CD4-positive, alpha-beta T cell treated with Interleukin-10 for 1 hour (primary cell): ENCODE measurements around the gene RHOH.
"Not testable (repeated sequence)": the region's sequence is repeated elsewhere in the genome, so short reads cannot be mapped to it uniquely, and the experiment has no call there.

Experiments
- DNase-seq: peaks from one replicate; pipeline ENCODE4 v3.0.0-alpha.2; 2020

Gene RHOH

DNA sequence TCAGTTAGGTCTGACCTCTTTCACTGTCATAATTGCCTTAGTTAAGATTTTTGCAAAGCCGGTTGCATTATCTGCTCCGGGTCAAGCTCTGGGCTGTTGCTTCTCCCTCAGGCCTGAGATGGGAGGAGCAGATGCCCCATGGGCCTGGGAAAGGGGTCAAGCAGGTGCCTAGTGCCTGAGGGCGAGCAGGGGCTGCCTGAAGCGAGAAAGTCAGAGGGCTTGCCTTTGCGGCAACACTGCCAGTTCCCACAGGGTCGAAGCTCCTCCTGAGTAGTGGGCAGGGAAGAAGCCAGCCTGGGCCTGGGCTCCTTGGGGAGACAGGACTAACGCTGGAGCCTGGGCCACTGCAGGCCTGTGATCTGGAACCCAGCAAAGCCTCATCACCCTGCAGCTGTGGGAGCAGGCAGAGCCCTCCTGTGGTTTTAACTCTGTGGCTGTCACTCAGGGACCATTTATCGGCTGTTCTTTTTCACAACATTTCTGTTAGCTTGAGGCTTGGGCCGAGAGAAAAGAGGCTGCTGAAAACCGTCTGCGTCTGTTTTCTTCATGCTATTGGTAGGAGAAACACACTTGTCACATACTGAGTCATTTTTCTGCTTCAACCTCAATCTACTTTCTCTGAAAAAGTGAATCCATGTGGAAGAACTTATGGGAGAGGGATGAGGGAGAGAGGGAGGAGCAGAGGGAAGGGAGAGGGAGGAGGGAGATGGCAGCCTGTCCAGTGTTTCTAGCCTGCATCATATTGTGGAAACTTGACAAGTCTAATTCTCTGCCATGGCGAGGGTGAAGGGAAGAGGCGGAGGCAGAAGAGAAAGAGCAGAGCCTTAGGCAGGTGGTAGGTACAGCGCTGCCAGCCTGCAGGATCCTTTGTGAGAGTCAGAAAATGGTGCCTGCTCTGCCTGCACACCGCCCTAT lies 68.4 kb downstream of the RHOH start:
- peak; percentile 74 for DNase-seq

DNA sequence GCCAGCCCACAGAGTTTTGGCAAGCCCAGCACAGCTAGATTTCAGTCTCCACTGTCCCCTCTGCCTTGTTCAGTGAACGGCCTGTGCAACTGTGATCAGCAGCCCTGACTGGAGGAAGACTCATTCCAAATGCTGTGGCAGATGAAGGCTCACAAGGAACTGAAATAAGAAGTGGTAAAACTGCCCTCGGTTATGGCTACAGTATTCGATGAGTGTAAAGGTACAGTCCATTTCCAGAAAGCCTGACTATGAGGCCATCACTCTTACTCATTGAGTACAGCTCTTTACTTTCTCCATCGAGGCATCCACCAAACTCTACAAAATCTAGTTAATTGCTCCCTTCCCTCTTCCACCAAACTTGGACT lies 69.1 kb downstream of the RHOH start:
- DNase-seq = no peak

DNA sequence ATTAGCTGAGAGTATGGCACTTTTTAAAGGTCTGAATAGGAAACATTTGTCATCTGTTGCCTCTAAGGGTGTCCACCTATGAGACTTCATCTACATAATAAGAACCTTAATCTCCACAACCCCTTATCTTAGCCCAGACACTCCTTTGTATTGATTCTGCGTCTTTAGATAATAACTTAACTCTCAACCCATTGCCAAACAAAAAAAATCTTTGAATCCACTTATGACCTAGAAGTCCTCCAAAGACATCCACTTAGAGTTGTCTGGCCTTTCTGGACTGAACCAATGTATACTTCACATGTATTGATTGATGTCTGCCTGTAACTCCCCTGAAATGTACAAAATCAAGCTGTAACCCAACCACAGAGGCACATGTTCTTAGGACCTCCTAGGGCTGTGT lies 72.3 kb downstream of the RHOH start:
- DNase-seq = no peak

DNA sequence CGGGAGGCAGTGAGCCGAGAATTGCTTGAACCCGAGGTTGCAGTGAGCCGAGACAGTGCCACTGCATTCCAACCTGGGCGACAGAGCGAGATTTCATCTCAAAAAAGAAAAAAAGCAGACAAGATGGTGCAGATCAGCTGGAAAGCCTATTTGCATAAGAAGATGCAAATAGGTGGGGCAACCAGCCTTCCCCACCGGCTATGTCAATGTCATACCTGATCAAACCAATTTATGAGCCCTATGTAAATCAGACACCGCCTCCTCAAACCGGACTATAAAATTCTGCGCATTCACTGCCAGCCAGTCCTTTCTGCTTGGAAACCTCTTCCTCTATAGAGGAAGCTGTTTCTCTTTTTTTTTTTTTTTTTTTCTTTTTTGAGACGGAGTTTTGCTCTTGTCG lies 73.8 kb downstream of the RHOH start:
- DNase-seq = no peak

DNA sequence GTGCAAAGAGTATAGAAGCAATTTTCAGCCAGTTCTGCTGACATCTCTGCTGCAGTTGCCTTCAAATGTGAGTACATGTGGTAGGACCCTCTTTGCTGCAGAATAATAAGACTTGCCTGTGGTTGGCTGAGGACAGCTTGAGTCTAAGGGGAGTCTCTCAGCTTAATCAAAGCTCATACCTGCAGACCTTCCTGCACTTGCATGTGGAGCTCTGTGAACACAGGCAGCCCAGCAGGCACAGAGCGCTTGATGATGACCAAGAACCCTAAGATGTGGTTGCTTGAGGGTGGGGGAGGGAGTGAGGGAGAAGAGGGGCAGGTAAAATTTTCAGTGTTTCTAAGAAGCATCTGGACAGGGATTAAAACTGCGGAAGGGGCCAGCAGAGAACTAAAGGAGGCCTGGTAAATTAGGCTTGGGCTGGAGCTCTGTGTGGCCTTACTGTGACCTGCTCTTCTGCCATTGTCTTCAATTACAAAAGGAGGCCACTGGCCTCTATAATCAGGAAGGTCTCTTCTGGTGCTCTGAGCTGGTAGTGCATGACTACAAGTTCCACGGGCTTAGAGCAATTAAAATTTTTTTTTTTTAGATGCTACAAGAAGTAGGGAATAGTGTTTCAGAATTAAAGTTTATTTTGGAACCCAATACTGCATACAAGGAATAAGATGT lies 78.4 kb downstream of the RHOH start:
- no peak for DNase-seq

DNA sequence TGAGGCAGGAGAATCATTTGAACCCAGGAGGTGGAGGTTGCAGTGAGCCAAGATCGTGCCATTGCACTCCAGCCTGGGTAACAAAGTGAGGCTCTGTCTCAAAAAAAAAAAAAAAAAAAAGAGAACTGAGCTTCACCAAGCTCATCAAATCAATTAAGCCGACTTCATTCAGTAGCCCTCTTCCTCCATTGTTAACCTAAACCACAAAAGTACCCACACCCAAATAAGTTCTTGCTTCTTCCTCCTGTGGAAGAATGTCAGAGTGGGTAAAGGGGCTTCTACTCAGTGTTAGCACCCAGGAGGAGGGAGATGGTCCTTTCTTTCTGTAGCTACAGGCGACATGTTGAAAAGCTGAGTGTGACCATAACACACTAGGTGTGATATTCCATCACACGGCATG lies 79.7 kb downstream of the RHOH start:
- DNase-seq = no peak

DNA sequence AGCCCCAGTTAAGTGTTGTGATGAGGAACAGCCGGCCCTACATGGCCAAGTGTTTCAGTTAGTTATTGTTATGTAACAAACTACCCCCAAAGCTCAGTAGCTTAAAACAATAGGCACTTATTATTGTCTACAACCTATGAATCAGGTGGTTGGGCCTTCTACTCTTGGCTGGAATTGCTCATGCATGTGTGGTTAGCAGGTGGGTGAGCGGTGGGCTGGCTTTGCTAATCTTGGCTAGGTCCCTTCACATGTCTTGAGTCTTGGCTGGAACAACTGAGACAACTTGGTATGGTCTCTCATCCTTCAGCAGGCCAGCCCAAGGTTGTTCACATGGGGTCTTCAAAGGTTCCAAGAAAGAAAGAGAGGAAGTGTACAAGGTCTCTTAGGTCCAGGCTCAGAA lies 83.8 kb downstream of the RHOH start:
- DNase-seq = no peak

DNA sequence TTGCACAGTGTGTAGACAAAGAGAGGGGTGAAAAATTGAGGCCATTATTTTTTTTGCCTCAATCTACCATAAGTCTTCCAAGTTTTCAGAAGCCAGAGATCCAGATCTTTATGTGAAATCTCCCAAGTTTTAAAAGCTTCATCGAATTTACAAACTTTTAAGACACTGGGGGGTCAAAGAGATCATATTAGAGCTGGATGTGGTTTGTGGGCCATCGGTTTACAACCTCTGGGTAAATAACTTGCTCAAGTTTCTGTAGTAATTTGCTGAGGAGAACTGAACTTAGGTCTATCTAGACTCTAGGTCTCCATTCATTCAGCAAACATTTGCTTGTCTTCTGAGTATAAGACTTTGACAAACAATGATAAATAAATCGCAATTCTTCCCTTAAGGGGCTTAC lies 84.3 kb downstream of the RHOH start:
- DNase-seq = no peak

DNA sequence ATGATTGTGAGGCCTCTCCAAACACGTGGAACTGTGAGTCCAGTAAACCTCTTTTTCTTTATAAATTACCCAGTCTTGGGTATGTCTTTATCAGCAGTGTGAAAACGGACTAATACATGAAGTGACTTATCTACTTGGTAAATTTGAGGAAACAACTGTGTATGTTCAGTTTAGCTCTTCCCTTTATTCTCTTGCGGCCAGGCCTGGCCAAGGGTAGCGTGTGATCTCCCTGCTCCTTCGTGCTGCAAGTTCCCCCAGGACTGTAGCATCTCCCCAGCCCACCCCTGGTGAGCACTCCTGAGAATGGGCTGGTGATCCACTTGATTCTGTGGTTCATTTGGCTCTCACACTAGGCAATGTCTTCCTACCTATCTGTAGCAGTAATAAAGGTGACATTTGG lies 85.1 kb downstream of the RHOH start:
- DNase-seq = no peak

DNA sequence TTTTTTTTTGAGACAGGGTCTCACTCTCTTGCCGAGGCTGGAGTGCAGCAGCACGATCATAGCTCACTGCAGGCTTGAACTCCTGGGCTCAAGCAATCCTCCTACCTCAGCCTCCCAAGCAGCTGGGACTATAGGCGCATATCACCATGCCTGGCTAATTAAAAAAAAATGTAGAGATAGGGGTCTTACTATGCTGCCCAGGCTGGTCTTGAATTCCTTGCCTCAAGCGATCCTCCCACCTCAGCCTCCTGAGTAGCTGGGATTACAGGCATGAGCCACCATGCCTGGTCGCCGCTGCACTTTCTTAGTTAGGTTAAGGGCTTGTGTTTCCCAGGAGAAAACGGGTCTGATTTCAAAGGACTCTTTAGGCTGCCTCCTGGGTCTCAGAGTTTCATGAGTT lies 86.0 kb downstream of the RHOH start:
- DNase-seq = not testable (repeated sequence)

DNA sequence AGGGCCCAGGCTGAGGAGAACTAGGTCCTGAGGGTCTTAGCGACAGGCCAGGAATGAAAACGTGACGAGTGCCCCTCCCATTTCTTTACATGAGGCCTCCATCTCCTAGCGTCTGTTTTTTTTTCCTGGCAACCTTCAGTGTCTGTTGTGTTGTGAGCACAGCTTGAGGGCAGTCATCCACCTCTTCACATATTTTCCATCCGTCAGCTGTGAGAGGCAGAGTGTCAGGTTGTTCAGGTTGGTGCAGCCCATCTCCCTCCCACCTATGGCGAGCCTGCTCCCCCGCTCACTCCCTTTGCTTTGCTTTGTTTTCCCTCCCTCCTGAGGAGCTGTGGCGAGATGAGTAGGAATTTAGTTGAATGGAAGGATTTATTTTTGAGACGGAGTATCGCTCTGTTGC lies 86.6 kb downstream of the RHOH start:
- no peak for DNase-seq

DNA sequence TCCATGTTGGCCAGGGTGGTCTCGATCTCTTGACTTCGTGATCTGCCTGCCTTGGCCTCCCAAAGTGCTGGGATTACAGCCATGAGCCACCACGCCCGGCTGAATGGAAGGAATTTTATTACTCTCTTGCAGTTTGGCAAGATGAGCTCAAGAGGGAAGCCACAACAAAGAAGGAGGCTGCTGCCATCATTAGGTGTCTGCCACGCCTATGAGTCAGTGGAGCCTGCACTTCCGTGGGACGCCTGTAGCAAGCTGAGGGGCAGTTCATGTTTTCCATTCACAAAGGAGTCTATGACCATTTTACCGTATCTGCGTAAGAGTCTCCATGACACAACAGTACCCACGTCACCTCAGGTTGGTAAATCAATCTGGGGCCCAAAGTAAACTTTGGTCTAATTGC lies 87.1 kb downstream of the RHOH start:
- peak; percentile 87 for DNase-seq

DNA sequence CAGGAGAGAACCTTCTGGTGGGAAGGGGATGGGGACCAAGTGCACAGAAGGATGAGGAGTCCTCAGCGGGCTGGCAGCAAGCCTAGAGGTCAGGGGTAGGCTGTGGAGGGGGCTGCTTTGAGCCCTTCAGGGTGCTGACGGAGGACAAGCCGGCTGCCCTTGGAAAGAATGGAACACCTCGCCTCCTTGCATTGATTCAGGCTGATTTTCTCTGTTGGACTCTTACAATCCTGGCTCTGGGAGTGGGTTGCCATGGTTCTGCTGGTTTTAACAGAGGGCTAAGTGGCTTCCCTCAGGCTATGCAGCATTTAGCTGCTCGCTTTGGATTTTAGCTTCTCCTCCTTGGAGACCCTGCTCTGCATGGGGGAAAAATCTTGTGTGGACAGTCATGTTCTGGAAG lies 88.9 kb downstream of the RHOH start:
- DNase-seq = no peak

DNA sequence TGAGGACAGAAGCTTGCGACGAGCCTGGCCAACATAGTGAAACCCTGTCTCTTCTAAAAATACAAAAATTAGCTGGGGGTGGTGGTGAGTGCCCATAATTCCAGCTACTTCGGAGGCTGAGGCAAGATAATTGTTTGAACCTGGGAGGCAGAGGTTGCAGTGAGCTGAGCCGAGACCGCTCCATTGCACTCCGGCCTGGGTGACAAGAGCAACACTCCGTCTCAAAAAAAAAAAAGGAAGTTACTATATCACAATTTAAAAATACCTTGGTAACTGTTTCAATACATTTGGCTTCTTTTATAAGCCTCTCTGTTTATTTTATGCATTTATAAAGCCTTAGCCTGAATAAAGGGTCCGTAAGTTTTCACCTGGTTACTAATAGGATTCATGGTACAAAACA lies 91.7 kb downstream of the RHOH start:
- no peak for DNase-seq

DNA sequence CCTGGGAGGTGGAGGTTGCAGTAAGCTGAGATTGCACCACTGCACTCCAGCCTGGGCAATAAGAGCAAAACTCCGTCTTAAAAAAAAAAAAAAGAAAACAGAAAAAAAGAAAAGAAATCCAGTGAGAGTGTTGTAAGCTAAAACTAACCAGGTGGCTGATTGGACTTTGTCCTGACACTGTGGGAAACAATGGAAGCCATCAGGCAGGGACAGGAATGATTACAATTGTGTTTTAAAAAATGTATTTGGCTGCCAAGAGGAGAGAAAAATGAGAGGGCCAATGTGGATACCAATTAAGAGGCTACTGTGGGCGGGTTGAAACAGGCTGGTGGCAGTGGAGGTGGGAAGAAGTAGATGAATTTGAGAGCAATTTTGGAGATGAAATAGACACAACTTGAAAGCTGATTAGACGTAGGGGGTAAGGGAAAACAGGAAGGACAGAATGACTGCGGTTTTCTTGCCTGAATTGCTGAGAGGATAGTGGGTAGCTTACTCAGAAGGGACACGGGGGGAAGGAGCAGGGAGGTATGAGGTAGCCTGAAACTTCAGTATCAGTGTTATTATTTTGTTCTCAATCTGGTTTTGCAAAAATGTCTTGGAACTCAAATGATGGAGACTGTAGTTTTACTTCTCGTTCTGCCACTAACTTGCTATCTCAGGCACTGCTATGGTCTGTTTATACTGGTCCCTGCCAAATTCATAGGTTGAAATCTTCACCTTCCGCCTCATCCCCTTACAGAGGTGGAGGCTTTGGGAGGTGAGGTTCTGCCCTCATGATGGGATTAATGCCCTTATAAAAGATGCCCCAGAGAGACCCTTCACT lies 92.7 kb downstream of the RHOH start:
- DNase-seq = peak; percentile 42

DNA sequence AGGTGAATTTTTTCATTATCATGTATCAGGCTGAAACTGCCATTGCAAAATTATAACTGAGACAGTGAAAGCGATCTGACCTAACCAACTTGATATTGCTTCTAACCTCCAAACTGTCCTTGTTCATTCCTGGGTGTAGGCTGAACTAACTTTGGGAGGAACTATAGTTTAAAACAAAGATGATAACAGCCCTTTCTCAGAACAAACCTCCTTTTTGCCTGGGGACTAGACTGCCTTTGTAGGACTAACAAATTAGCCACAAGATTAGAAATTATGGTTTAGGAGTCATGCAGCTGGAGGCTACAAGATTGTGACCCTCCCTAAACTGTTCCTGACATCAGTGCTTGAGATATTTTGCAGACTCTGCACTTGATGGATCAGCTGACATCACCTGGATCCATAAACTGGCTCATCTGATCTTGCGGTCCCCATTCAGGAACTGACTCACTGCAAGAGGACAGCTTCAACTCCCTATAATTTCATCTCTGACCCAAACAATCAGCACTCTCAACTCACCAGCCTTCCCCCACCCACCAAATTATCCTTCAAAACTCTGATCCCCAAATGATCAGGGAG lies 93.9 kb downstream of the RHOH start:
- DNase-seq = not testable (repeated sequence)

DNA sequence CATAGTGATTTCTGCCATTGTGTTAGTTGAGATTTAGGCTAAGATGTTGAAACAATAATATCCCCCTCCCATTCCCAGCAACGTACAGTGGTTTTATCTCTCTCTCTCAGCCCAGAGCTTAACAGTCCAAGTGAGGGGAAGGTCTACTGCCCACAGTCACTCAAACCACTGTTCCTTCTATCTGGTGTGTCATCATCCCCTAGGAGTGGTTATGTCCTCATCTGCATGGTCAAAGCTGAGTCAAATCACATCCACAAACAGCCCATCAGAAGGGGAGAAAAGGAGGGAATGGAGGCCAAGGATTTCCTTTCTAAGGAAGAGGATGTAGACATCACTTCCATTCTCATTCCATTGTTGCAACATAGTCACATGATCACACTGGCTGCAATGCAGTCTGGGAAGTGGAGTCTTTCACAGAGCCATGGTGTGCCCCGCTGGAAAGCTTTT lies 95.5 kb downstream of the RHOH start:
- no peak for DNase-seq

DNA sequence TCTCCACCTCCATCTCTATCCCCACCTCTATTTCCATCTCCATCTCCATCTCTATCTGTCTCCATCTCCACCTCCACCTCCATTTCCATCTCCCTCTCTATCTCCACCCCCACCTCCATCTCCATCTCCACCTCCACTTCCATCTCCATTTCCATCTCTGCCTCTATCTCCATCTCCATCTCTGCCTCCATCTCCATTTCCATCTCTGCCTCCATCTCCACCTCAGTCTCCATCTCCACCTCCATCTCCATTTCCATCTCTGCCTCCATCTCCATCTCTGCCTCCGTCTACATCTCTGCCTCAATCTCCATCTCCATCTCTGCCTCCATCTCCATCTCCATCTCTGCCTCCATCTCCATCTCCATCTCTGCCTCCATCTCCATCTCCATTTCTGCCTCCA lies 97.5 kb downstream of the RHOH start:
- DNase-seq = no peak

DNA sequence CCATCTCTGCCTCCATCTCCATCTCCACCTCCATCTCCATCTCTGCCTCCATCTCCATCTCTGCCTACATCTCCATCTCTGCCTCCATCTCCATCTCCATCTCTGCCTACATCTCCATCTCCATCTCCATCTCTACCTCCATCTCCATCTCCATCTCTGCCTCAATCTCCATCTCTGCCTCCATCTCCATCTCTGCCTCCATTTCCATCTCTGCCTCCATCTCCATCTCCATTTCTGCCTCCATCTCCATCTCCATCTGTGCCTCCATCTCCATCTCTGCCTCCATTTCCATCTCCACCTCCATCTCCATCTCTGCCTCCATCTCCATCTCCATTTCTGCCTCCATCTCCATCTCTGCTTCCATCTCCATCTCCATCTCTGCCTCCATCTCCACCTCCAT lies 98.2 kb downstream of the RHOH start:
- peak; percentile 29 for DNase-seq

DNA sequence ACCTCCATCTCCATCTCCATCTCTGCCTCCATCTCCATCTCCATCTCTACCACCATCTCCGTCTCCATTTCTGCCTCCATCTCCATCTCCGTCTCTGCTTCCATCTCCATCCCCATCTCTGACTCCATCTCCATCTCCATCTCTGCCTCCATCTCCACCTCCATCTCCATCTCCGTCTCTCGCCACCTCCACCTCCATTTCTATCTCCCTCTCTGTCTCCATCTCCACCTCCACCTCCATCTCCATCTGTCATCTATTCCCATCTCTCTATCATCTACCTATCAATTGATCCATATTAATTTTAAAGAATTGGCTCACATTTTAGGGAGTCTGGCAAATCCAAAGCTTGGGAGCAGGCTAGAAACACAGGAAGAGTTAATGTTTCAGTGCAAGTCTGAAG lies 98.7 kb downstream of the RHOH start:
- DNase-seq = no peak
